Measurements from ENCODE around the gene BAIAP2L2. TPM values are rescaled to one million over a fixed set of nuclear protein-coding genes. Genes with fewer than 3 reads are reported as not detected.

The BAIAP2L2 gene
- total RNA-seq, 3 donors from 2014 or later (not counting 1 experiment from before 2014, with no cell fraction given): 0.99 to 1.9 (median 1.2) TPM

- no peaks in the 10 kb centered on the region for H3K9me3 ChIP-seq (ENCODE audit: control insufficient read depth, insufficient read depth, low read length)
- H3K27ac ChIP-seq (ENCODE audit: low read length): no peak overlapping the region
- DNase-seq (no peak), ATAC-seq (no peak)
- Mint-ChIP-seq H3K4me1 (peaks cover 0 to 3% of the 10 kb centered on the region in 2 donors), H3K4me3 (no peak overlapping the region), H3K27me3 (ENCODE audit: low read depth in 2 of 2) (no peaks in the 10 kb centered on the region), H3K36me3 (no peaks in the 10 kb centered on the region), H3K9me3 (no peaks in the 10 kb centered on the region), H3K27ac (no peak overlapping the region)
- peaks cover 5% of the 10 kb centered on the region for H3K4me1 ChIP-seq (ENCODE audit: control insufficient read depth, insufficient read depth, low read length)
- H3K36me3 ChIP-seq (ENCODE audit: control insufficient read depth, insufficient read depth, low read length): peaks cover 26% of the 10 kb centered on the region
- no peak for TF ChIP-seq CTCF (IDR thresholded peaks at IDR 0.05)
- intact Hi-C loops (cut with micrococcal nuclease): no loop called here
- 91% methylated on average over 12 of the region's 13 CpGs for WGBS (ENCODE audit: insufficient coverage)
- H3K27me3 ChIP-seq (ENCODE audit: control insufficient read depth, insufficient read depth, low read length): peaks cover 4% of the 10 kb centered on the region
- H3K4me3 ChIP-seq (ENCODE audit: low read length): no peak overlapping the region
These were observed 34.5 kb downstream of the BAIAP2L2 start for GRCh38 chr22:38075961-38076360.

- Mint-ChIP-seq H3K36me3 (no peaks in the 10 kb centered on the region), H3K4me1 (no peaks in the 10 kb centered on the region), H3K4me3 (no peak overlapping the region), H3K27me3 (ENCODE audit: low read depth in 2 of 2) (no peaks in the 10 kb centered on the region), H3K9me3 (no peaks in the 10 kb centered on the region), H3K27ac (no peak overlapping the region)
- WGBS (ENCODE audit: insufficient coverage): 96% methylated on average over 30 of the region's 32 CpGs
- peaks cover 28% of the 10 kb centered on the region for H3K36me3 ChIP-seq (ENCODE audit: control insufficient read depth, insufficient read depth, low read length)
- DNase-seq: no peak
- no peak overlapping the region for H3K4me3 ChIP-seq (ENCODE audit: low read length)
- H3K27me3 ChIP-seq (ENCODE audit: control insufficient read depth, insufficient read depth, low read length): no peaks in the 10 kb centered on the region
- ATAC-seq: no peak
- intact Hi-C loops (cut with micrococcal nuclease): no loop called here
- no peak overlapping the region for H3K27ac ChIP-seq (ENCODE audit: low read length)
- H3K4me1 ChIP-seq (ENCODE audit: control insufficient read depth, insufficient read depth, low read length): no peaks in the 10 kb centered on the region
- no peak for TF ChIP-seq CTCF (IDR thresholded peaks at IDR 0.05)
- H3K9me3 ChIP-seq (ENCODE audit: control insufficient read depth, insufficient read depth, low read length): no peaks in the 10 kb centered on the region
These were observed 35.2 kb downstream of the BAIAP2L2 start for GRCh38 chr22:38075105-38075825.

GRCh38 chr22:38074181-38075104, 36.0 kb downstream of the BAIAP2L2 start:
- no peak for TF ChIP-seq CTCF (IDR thresholded peaks at IDR 0.05)
- DNase-seq (no peak), ATAC-seq (no peak)
- H3K4me1 Mint-ChIP-seq: no peaks in the 10 kb centered on the region
- 96% methylated on average over 47 of the region's 47 CpGs for WGBS (ENCODE audit: insufficient coverage)
- H3K9me3 Mint-ChIP-seq: no peaks in the 10 kb centered on the region
- H3K27ac ChIP-seq (ENCODE audit: low read length): no peak overlapping the region
- no peaks in the 10 kb centered on the region for H3K9me3 ChIP-seq (ENCODE audit: control insufficient read depth, insufficient read depth, low read length)
- H3K4me1 ChIP-seq (ENCODE audit: control insufficient read depth, insufficient read depth, low read length): no peaks in the 10 kb centered on the region
- no peaks in the 10 kb centered on the region for H3K27me3 ChIP-seq (ENCODE audit: control insufficient read depth, insufficient read depth, low read length)
- H3K27ac Mint-ChIP-seq: no peak overlapping the region
- no peak overlapping the region for H3K4me3 ChIP-seq (ENCODE audit: low read length)
- H3K36me3 ChIP-seq (ENCODE audit: control insufficient read depth, insufficient read depth, low read length): peaks cover 31% of the 10 kb centered on the region
- intact Hi-C loops (cut with micrococcal nuclease): no loop called here
- no peaks in the 10 kb centered on the region for H3K36me3 Mint-ChIP-seq
- H3K27me3 Mint-ChIP-seq (ENCODE audit: low read depth in 2 of 2): no peaks in the 10 kb centered on the region
- H3K4me3 Mint-ChIP-seq: no peak overlapping the region
